Smooth muscle cell (in vitro differentiated cells): ENCODE results near the gene EPDR1. TPM values are rescaled to one million over a fixed set of nuclear protein-coding genes. Genes with fewer than 3 reads are reported as not detected.

ENCODE experiments used
- DNase-seq: peaks from one replicate; lab custom pipeline; 2025; ENCODE audit not compliant: unreplicated experiment; lab: John Stamatoyannopoulos, UW
- H2AFZ ChIP-seq: fragments of 200-600 bp; sonication (generic); 2 replicates; pipeline ENCODE4 v1.6.0; 2016; ENCODE audit warnings: antibody characterized with exemption, low read depth, mild to moderate bottlenecking
- H3F3A ChIP-seq: fragments of 200-600 bp; sonication (generic); 2 replicates; pipeline ENCODE4 v1.6.0; 2017; ENCODE audit warnings: antibody characterized with exemption, low read depth
- H3K27ac ChIP-seq: fragments of 200-600 bp; sonication (generic); 2 replicates; pipeline ENCODE4 v1.5.1; 2016; ENCODE audit warnings: low read depth, mild to moderate bottlenecking
- H3K27me3 ChIP-seq: fragments of 200-600 bp; sonication (generic); 2 replicates; pipeline ENCODE4 v1.6.1; 2016; ENCODE audit warnings: low read depth, mild to moderate bottlenecking
- H3K36me3 ChIP-seq: fragments of 200-600 bp; sonication (generic); 2 replicates; pipeline ENCODE4 v1.5.1; 2016; ENCODE audit warnings: low read depth
- H3K4me1 ChIP-seq: fragments of 200-600 bp; sonication (generic); 2 replicates; pipeline ENCODE4 v1.5.1; 2016; ENCODE audit warnings: low read depth
- H3K4me2 ChIP-seq: fragments of 200-600 bp; sonication (generic); 2 replicates; pipeline ENCODE4 v1.6.0; 2016; ENCODE audit warnings: mild to moderate bottlenecking
- H3K4me3 ChIP-seq: fragments of 200-600 bp; sonication (generic); 2 replicates; pipeline ENCODE4 v1.5.1; 2016; ENCODE audit warnings: mild to moderate bottlenecking
- H3K79me2 ChIP-seq: fragments of 200-600 bp; sonication (generic); 2 replicates; pipeline ENCODE4 v1.6.0; 2016; ENCODE audit warnings: low read depth, mild to moderate bottlenecking
- H3K9ac ChIP-seq: fragments of 200-600 bp; sonication (generic); 2 replicates; pipeline ENCODE4 v1.6.0; 2016; ENCODE audit warnings: low read depth
- H3K9me3 ChIP-seq: fragments of 200-600 bp; sonication (generic); replicated peaks from 2 replicates; pipeline ENCODE4 v1.5.1; 2016; ENCODE audit warnings: low read depth
- H4K20me1 ChIP-seq: fragments of 200-600 bp; sonication (generic); 2 replicates; pipeline ENCODE4 v1.6.0; 2016; ENCODE audit warnings: low read depth
- CTCF ChIP-seq: fragments of 200-600 bp; sonication (generic); IDR thresholded peaks from 2 replicates; pipeline ENCODE4 v1.5.1; 2017; ENCODE audit warnings: borderline replicate concordance, mild to moderate bottlenecking, antibody characterized with exemption; ENCODE audit not compliant: insufficient read depth, poor library complexity, severe bottlenecking
- WGBS: methylation state at CpG from one replicate; pipeline ENCODE4 v1.1.7; 2016; ENCODE audit warnings: low lambda C conversion rate; 5-methylcytosine and 5-hydroxymethylcytosine counted together
- polyA plus RNA-seq: library from polyadenylated mRNA; unstranded; fragments of >200 nt; fragmentation: Nextera tagmentation; extraction: Ambion mirVana; gene quantifications from 2 replicates; pipeline ENCODE4 v1.2.1, GENCODE V29; 2016
- total RNA-seq: library from RNA; depleted of rRNA; stranded (reverse); fragments of >200 nt; gene quantifications from 2 replicates; pipeline ENCODE4 v1.2.3, GENCODE V29; 2014

The EPDR1 gene
- total and polyA plus RNA-seq, 2 experiments from 2014 or later, result 11.1 to 17.1 TPM

GRCh38 chr7:37943905-37944736 lies 23.7 kb downstream of the EPDR1 start:
- 90% methylated on average over 8 of the region's 8 CpGs for WGBS
- H3K9ac ChIP-seq, result no peak overlapping the region
- DNase-seq, result no peak

GRCh38 chr7:37944737-37945054 lies 24.3 kb downstream of the EPDR1 start:
- Histone ChIP-seq H3K9me3 (no peaks in the 10 kb centered on the region), H2AFZ (no peak overlapping the region), H3K27me3 (no peaks in the 10 kb centered on the region), H3K36me3 (no peaks in the 10 kb centered on the region), H3K4me2 (no peak overlapping the region), H4K20me1 (no peaks in the 10 kb centered on the region), H3F3A (no peaks in the 10 kb centered on the region), H3K9ac (no peak overlapping the region), H3K4me1 (peaks cover 7% of the 10 kb centered on the region), H3K79me2 (no peaks in the 10 kb centered on the region), H3K4me3 (no peak overlapping the region), H3K27ac (no peak overlapping the region)
- TF ChIP-seq CTCF, result no peak
- DNase-seq, result no peak
- WGBS, result 91% methylated on average over 2 of the region's 2 CpGs

More at GRCh38 chr7:37943905-37944736, 23.7 kb downstream of the EPDR1 start:
- Histone ChIP-seq H4K20me1 (no peaks in the 10 kb centered on the region), H3K9me3 (no peaks in the 10 kb centered on the region), H3K4me3 (no peak overlapping the region), H3K27ac (no peak overlapping the region), H3F3A (no peaks in the 10 kb centered on the region), H2AFZ (no peak overlapping the region), H3K4me2 (no peak overlapping the region), H3K27me3 (no peaks in the 10 kb centered on the region), H3K79me2 (no peaks in the 10 kb centered on the region), H3K36me3 (no peaks in the 10 kb centered on the region), H3K4me1 (peaks cover 7% of the 10 kb centered on the region)
- TF ChIP-seq CTCF, result no peak

- H3K27ac ChIP-seq, result no peak overlapping the region
- 76% methylated on average over 4 of the region's 4 CpGs for WGBS
- DNase-seq, result no peak
Measured at GRCh38 chr7:37945336-37945735, 24.9 kb downstream of the EPDR1 start.

More at GRCh38 chr7:37945336-37945735, 24.9 kb downstream of the EPDR1 start:
- Histone ChIP-seq H3F3A (no peaks in the 10 kb centered on the region), H3K4me2 (no peak overlapping the region), H3K9me3 (no peaks in the 10 kb centered on the region), H4K20me1 (no peaks in the 10 kb centered on the region), H3K4me1 (peaks cover 7% of the 10 kb centered on the region), H3K27me3 (no peaks in the 10 kb centered on the region), H3K36me3 (no peaks in the 10 kb centered on the region), H2AFZ (no peak overlapping the region), H3K9ac (no peak overlapping the region), H3K79me2 (no peaks in the 10 kb centered on the region), H3K4me3 (no peak overlapping the region)
- TF ChIP-seq CTCF, result no peak
